Activated naive CD4-positive, alpha-beta T cell treated with anti-CD3 and anti-CD28 coated beads for 36 hours (primary cell): ENCODE measurements around the gene FBN2. TPM values are rescaled to one million over a fixed set of nuclear protein-coding genes. Genes with fewer than 3 reads are reported as not detected.

Source experiments
- CTCF ChIA-PET: fragments of 350-600 bp; sonication (Branson Sonifier 250); formaldehyde crosslinking; loops from one replicate; lab custom pipeline; 2021; ENCODE audit warnings: antibody characterized with exemption; lab: Charles Lee
- DNase-seq: peaks from one replicate; pipeline ENCODE4 v3.0.0-alpha.2; 2020
- H3K27ac Mint-ChIP-seq: one replicate; pipeline ENCODE4 v1.8.0; 2021; ENCODE audit warnings: mild to moderate bottlenecking, mixed read lengths
- H3K27me3 Mint-ChIP-seq: one replicate; pipeline ENCODE4 v1.8.0; 2021; ENCODE audit warnings: low read depth, mixed read lengths
- H3K36me3 Mint-ChIP-seq: one replicate; pipeline ENCODE4 v1.8.0; 2021; ENCODE audit warnings: low read depth, mixed read lengths
- H3K4me1 Mint-ChIP-seq: one replicate; pipeline ENCODE4 v1.8.0; 2021; ENCODE audit warnings: low read depth, mixed read lengths
- H3K4me3 Mint-ChIP-seq: one replicate; pipeline ENCODE4 v1.8.0; 2021; ENCODE audit warnings: mild to moderate bottlenecking, moderate library complexity, mixed read lengths
- H3K9me3 Mint-ChIP-seq: one replicate; pipeline ENCODE4 v1.8.0; 2021; ENCODE audit warnings: mixed read lengths
- intact Hi-C: fragments of 100-400 bp; cut with micrococcal nuclease; formaldehyde crosslinking; loops from one replicate; pipeline ENCODE4 v1.15.1; 2023
- total RNA-seq, 2 experiments: library from RNA; stranded (reverse); gene quantifications; one replicate each; pipeline ENCODE4 v1.2.3, GENCODE V29; 2021

The FBN2 gene
- total RNA-seq, 2 experiments from 2014 or later = not detected

DNA sequence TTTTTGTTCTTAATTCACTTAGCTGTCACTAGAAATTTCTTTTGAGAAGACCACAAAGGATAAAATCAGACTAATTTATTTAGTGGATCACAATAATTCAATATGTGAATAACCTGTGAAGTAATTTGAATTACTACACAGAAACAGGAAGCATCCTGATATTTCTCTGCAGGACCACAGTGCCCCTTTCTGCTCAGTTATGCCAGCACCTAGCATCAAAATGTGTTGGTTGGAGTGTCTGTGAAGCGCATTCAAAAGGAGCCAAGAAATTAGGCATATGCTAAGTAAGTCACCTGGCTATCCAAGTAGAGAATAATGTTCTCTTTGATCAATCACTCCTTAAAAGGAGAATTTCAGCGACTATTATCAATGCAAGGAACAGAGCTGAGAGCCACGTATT, 267.0 kb downstream of the FBN2 start:
- Mint-ChIP-seq H3K4me1 (no peaks in the 10 kb centered on the region), H3K27me3 (peaks cover 15% of the 10 kb centered on the region), H3K27ac (no peak overlapping the region), H3K36me3 (no peaks in the 10 kb centered on the region), H3K4me3 (no peak overlapping the region), H3K9me3 (peaks cover 2% of the 10 kb centered on the region)
- intact Hi-C loops = no loop called here
- CTCF ChIA-PET = no interaction called here
- no peak for DNase-seq

DNA sequence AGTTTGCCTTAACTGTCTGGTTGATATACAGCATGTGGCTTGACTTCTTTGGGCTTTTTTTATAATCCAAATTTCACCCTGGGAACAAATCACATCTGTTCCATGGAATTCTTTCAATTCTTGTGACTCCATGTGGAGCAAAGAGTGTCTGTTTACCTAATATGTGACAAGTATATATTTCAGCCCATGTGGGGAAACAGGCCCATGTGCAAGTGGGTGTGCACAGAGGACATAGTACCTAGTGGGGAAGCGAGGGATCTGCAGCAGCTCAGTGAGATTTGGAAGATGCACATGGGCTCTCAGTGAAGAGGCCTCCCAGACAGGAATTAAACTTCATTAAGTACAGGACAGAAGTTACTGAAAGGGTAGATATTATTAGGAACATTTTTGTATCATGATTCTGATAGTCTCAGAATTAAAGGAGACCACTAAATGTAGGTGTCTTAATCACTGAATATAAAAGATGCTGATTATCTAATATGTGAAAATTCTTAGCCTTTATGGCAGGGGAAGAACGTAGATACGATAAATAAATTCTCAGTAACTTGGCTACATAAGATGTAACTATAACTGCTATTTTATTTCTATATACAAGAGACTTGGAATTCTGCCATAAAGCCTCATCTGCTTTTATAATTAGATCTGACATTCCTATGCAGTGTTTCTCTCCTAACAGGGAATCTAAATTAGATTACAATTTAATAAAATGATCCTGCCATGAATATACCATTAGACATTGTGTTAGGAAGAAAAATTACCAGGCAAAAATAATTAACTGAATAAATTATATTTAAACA, 273.3 kb downstream of the FBN2 start:
- Mint-ChIP-seq H3K4me1 (no peaks in the 10 kb centered on the region), H3K36me3 (no peaks in the 10 kb centered on the region), H3K4me3 (no peak overlapping the region), H3K27ac (no peak overlapping the region), H3K9me3 (peaks cover 2% of the 10 kb centered on the region), H3K27me3 (peaks cover 15% of the 10 kb centered on the region)
- intact Hi-C loops = no loop called here
- CTCF ChIA-PET = no interaction called here
- DNase-seq = no peak

DNA sequence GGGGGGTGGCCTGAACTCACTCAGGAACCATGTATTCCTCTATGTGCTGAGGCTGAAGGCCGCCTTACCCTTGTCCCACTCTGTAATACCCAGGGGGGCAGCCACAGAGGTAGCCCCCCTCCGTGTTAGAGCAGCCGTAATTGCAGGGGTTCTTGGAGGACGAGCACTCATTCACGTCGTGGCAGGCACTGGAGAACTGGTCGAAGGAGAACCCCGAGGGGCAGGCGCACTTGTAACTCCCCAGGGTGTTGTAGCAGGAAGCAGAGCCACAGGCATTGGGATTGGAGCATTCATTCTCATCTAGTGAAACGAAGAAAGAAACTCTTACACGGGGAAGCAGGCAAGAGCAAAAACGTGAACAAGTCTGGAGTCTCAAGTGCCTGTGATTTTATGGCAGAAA, 274.7 kb downstream of the FBN2 start:
- CTCF ChIA-PET = no interaction called here
- no peak for DNase-seq
- no peaks in the 10 kb centered on the region for H3K36me3 Mint-ChIP-seq
- peaks cover 2% of the 10 kb centered on the region for H3K9me3 Mint-ChIP-seq
- intact Hi-C loops = no loop called here
- peaks cover 12% of the 10 kb centered on the region for H3K27me3 Mint-ChIP-seq
- H3K27ac Mint-ChIP-seq = no peak overlapping the region
- no peak overlapping the region for H3K4me3 Mint-ChIP-seq
- H3K4me1 Mint-ChIP-seq = no peaks in the 10 kb centered on the region

DNA sequence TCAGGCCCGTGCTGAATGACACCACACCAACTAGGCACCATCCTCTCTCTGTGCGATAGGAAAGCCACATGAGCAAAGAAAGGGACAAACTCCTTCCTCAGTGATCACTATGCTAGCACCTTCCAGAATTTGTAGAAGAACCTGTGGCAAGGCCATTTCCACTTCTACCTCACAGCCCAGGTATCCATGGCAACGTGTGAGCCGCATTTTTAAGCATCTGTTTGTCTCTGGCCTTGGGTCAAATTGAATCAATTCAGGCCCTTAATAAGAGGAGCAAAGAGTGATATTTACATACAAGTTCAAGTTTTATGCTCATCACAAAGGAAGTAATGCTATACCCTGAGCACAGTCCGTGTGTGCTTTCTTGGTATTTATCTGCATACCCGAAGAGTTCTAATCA, 275.1 kb downstream of the FBN2 start:
- H3K4me1 Mint-ChIP-seq = no peaks in the 10 kb centered on the region
- H3K27me3 Mint-ChIP-seq = peaks cover 9% of the 10 kb centered on the region
- CTCF ChIA-PET = no interaction called here
- H3K27ac Mint-ChIP-seq = no peak overlapping the region
- DNase-seq = no peak
- peaks cover 2% of the 10 kb centered on the region for H3K9me3 Mint-ChIP-seq
- intact Hi-C loops = no loop called here
- H3K4me3 Mint-ChIP-seq = no peak overlapping the region
- no peaks in the 10 kb centered on the region for H3K36me3 Mint-ChIP-seq

DNA sequence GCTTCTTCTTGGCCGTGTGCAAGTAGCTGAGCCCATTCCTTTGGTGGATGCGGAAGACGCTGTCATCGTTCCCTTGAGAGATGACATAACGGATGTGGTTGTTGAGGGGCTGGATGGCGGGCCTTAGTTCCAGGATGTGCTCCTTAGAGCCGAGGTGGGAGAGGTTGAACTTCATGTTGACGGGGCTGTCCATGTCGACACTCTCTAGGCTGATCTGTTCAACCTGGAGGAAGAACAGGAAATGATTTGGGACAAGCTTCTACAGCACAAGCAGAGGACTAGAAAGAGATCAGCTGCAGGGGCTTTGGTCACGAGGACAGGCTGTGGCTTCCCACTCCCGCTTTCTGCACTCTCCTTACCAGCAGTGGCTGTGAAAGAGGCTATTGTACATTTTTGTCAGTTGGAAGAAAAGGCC, 278.4 kb downstream of the FBN2 start:
- H3K36me3 Mint-ChIP-seq = no peaks in the 10 kb centered on the region
- no peak for DNase-seq
- H3K27ac Mint-ChIP-seq = no peak overlapping the region
- H3K4me3 Mint-ChIP-seq = no peak overlapping the region
- no peaks in the 10 kb centered on the region for H3K4me1 Mint-ChIP-seq
- no peaks in the 10 kb centered on the region for H3K9me3 Mint-ChIP-seq
- CTCF ChIA-PET = interaction anchor here (0.6 kb wide), 1 partner anchor 8 kb away, joined by 3 read pairs; no protein-coding TSS in a partner anchor
- intact Hi-C loops = no loop called here
- peaks cover 10% of the 10 kb centered on the region for H3K27me3 Mint-ChIP-seq

DNA sequence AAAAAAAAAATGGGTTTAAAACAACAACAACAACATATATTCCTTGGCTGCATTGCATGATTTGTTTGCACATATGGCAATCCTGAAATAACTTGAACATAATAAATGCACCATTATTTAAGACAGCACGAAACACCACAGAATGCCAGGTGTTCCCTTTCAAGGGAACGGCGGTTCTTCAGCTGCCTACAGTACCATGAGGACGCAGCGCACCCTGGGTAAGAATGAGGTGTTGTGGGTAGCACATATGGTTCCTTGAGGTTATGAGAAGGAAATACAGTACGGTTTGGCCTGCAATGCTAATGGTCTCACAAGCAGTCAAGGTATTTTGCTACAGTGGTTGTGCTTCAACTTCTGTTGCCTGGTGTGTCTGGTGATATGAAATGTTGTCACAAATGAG, 279.7 kb downstream of the FBN2 start:
- H3K9me3 Mint-ChIP-seq = no peaks in the 10 kb centered on the region
- DNase-seq = no peak
- peaks cover 12% of the 10 kb centered on the region for H3K27me3 Mint-ChIP-seq
- no peaks in the 10 kb centered on the region for H3K36me3 Mint-ChIP-seq
- no peak overlapping the region for H3K4me3 Mint-ChIP-seq
- CTCF ChIA-PET = no interaction called here
- no peaks in the 10 kb centered on the region for H3K4me1 Mint-ChIP-seq
- H3K27ac Mint-ChIP-seq = no peak overlapping the region
- intact Hi-C loops = no loop called here

DNA sequence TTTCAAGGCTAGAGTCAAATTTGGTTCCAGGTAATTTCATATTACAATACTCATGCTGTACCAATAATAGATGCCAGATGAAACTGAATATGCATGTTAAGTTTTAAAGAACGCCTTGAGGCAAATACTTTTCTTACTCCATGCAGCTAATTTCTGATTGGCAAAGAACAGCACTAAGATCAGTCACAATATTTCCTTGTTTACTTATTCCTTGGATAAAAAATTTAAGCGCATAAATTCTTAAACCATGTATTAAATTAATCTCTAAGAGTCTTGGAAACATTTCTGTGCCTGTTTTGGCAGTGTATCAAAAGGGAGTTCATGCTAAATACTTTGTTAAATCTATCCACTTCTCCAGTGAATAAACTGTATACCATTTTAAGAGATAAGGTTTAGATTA, 281.0 kb downstream of the FBN2 start:
- Mint-ChIP-seq H3K36me3 (no peaks in the 10 kb centered on the region), H3K4me3 (no peak overlapping the region), H3K27me3 (peaks cover 12% of the 10 kb centered on the region), H3K9me3 (no peaks in the 10 kb centered on the region), H3K27ac (no peak overlapping the region), H3K4me1 (no peaks in the 10 kb centered on the region)
- intact Hi-C loops = no loop called here
- no peak for DNase-seq
- CTCF ChIA-PET = no interaction called here

DNA sequence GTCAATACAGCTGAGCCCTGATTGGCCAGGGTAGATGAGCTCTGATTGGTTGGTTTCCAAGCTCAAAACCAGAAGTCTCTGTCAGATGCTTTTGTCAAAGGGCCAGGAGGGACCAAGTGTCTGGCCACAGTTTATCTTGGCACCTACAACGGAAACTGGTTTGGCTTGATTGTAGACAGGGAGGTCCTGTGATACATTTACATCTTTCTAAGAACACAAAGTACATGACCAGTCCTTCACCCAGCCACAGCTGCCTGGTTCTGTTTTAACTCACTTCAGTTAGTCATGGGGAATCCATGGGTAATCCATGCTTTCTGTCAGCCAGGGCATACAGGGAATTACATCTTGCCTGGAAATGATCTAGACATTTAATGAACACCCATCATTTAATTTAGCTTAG, 283.3 kb downstream of the FBN2 start:
- Mint-ChIP-seq H3K9me3 (no peaks in the 10 kb centered on the region), H3K36me3 (no peaks in the 10 kb centered on the region), H3K27me3 (peaks cover 15% of the 10 kb centered on the region), H3K27ac (no peak overlapping the region), H3K4me1 (no peaks in the 10 kb centered on the region), H3K4me3 (no peak overlapping the region)
- DNase-seq = no peak
- intact Hi-C loops = no loop called here
- CTCF ChIA-PET = no interaction called here

DNA sequence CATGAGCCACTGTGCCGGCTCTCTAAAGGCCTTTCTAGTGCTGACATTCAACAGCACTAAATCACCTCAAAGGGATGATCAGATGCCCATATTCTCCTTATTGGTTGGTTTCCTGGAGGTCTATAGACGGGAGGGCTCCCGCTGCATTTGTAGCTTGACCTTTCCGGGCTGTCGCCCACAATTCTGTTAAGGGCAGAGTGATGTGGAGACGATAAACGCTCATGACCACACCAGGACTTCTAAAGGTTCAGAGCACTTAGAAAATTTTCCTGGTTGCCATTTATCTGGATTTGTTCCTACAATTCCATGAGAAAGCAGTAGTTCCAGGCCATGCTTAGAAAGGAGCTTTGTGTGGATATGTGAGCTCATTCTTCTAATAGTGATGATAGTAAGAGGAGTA, 284.2 kb downstream of the FBN2 start:
- intact Hi-C loops = no loop called here
- Mint-ChIP-seq H3K4me1 (no peaks in the 10 kb centered on the region), H3K36me3 (no peaks in the 10 kb centered on the region), H3K9me3 (no peaks in the 10 kb centered on the region), H3K4me3 (no peak overlapping the region), H3K27ac (no peak overlapping the region), H3K27me3 (peaks cover 15% of the 10 kb centered on the region)
- no peak for DNase-seq
- CTCF ChIA-PET = no interaction called here

DNA sequence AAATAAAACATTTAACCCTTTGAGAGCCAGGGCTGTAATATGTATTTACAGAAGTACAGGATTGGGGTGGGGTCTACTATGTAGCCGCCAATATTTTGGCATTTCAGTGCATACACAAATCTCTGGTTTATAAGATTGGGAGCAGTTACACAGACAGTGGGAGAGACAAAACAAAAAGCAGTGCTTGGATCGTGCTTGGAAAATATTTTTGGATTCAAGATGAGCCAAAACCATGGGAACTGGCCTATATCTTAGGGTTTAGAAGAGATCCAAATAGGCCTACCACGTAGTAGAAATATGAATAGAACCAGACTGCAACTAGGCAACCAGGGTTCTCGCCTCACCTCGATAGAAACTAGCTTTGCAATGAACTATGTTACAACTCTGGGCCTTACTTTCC, 284.9 kb downstream of the FBN2 start:
- Mint-ChIP-seq H3K4me3 (no peak overlapping the region), H3K27ac (no peak overlapping the region), H3K9me3 (no peaks in the 10 kb centered on the region), H3K36me3 (no peaks in the 10 kb centered on the region), H3K27me3 (peaks cover 15% of the 10 kb centered on the region), H3K4me1 (no peaks in the 10 kb centered on the region)
- CTCF ChIA-PET = interaction anchor here (0.6 kb wide), 1 partner anchor 67 kb away, joined by 4 read pairs; no protein-coding TSS in a partner anchor
- no peak for DNase-seq
- intact Hi-C loops = no loop called here

DNA sequence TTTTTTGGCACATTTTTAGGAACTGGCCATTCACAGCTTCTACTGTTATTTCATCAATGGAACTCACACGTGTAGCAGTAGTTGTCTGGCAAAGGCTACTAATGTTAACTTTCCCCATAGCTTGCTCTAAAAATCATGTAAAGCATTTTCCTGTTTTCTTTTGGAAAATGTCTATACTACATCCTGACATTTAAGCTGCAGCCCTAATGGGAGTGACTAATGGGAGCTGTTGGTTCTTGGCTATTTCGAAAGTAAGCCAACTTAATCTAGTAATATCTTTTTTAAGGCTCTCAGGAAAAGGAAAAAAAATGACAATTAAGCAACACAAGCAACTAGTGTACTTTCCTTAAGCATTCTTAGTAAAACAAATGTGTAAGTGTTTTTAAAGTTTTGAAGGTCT, 285.3 kb downstream of the FBN2 start:
- Mint-ChIP-seq H3K27ac (no peak overlapping the region), H3K9me3 (no peaks in the 10 kb centered on the region), H3K4me1 (no peaks in the 10 kb centered on the region), H3K4me3 (no peak overlapping the region), H3K27me3 (peaks cover 15% of the 10 kb centered on the region), H3K36me3 (no peaks in the 10 kb centered on the region)
- DNase-seq = no peak
- CTCF ChIA-PET = no interaction called here
- intact Hi-C loops = no loop called here

DNA sequence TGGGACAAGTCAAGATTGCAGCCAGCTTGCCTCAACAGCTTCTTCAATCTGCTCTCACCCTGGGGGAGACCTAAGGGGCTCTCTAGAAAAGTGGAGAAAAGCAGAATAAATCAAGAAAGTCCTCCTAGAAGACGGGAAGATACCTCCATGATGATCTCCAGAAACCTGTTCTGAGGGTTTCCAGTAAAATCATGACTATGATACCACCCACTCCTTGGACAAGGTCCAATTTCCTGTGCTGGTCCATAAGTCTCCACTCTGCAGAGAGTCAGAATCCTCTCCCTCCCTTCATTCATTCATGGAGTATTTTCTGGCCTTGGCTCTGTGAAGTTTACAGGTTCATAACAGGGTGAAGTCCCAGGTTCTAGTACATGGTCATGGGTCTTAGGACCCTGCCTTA, 285.8 kb downstream of the FBN2 start:
- H3K9me3 Mint-ChIP-seq = no peaks in the 10 kb centered on the region
- no peaks in the 10 kb centered on the region for H3K36me3 Mint-ChIP-seq
- H3K27me3 Mint-ChIP-seq = peaks cover 15% of the 10 kb centered on the region
- intact Hi-C loops = no loop called here
- no peaks in the 10 kb centered on the region for H3K4me1 Mint-ChIP-seq
- no peak overlapping the region for H3K4me3 Mint-ChIP-seq
- no peak for DNase-seq
- CTCF ChIA-PET = no interaction called here
- H3K27ac Mint-ChIP-seq = no peak overlapping the region

DNA sequence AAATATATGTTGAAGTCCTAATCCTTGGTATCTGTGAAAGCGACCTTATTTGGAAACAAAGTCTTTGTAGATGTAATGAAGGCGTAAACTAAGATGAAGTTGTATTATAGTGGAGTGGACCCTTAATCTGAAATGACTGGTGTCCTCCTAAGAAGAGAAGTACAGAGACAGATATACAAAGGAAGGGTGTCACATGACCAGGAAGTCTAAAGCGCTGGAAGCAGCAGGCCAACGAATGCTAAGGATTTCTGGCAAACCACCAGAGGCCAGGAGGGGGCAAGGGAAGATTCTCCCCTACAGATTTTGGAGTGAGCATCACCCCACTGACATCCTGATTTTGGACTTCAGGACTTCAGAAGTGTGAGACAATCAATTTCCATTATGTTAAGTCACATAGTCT, 292.1 kb downstream of the FBN2 start:
- intact Hi-C loops = no loop called here
- CTCF ChIA-PET = no interaction called here
- no peak overlapping the region for H3K4me3 Mint-ChIP-seq
- no peak overlapping the region for H3K27ac Mint-ChIP-seq
- H3K4me1 Mint-ChIP-seq = no peaks in the 10 kb centered on the region
- no peaks in the 10 kb centered on the region for H3K36me3 Mint-ChIP-seq
- DNase-seq = no peak
- no peaks in the 10 kb centered on the region for H3K9me3 Mint-ChIP-seq
- peaks cover 4% of the 10 kb centered on the region for H3K27me3 Mint-ChIP-seq
